Measurements from ENCODE around the gene OSBP2.
"Not testable (repeated sequence)": the region's sequence is repeated elsewhere in the genome, so short reads cannot be mapped to it uniquely, and the experiment has no call there.

DNA sequence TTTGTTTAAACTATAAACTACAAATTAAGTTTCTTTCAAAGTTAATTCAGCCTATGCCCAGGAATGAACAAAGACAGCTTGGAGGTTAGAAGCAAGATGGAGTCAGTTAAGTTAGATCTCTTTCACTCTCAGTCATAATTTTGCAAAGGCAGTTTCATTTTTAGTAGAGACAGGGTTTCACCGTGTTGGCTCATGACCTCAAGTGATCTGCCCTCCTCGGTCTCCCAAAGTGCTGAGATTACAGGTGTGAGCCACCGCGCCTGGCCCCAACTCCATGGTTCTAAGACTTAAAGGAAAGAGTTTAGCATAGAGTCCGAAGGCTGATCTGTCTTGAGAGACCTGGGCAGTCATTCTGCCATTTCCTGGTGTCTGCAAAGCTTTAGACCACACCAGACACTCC is 45.8 kb downstream of the OSBP2 start:
- not testable (repeated sequence) for TF ChIP-seq EZH2phosphoT487 (IDR thresholded peaks at IDR 0.05; ENCODE audit: borderline replicate concordance, low read length)
- TF ChIP-seq, protein P1, sequence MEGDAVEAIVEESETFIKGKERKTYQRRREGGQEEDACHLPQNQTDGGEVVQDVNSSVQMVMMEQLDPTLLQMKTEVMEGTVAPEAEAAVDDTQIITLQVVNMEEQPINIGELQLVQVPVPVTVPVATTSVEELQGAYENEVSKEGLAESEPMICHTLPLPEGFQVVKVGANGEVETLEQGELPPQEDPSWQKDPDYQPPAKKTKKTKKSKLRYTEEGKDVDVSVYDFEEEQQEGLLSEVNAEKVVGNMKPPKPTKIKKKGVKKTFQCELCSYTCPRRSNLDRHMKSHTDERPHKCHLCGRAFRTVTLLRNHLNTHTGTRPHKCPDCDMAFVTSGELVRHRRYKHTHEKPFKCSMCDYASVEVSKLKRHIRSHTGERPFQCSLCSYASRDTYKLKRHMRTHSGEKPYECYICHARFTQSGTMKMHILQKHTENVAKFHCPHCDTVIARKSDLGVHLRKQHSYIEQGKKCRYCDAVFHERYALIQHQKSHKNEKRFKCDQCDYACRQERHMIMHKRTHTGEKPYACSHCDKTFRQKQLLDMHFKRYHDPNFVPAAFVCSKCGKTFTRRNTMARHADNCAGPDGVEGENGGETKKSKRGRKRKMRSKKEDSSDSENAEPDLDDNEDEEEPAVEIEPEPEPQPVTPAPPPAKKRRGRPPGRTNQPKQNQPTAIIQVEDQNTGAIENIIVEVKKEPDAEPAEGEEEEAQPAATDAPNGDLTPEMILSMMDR (IDR thresholded peaks at IDR 0.05; ENCODE audit: low read depth, low read length, poor library complexity, severe bottlenecking), result not testable (repeated sequence)
